Activated CD4-positive, alpha-beta T cell treated with anti-CD3 and anti-CD28 coated beads, Interleukin-2, amount 50 U/mL, for 16 hours (primary cell): ENCODE data around the gene SLC5A2.
A peak's percentile ranks its signal among the peaks of the same experiment; 100 is the strongest.
"Not testable (repeated sequence)": the region's sequence is repeated elsewhere in the genome, so short reads cannot be mapped to it uniquely, and the experiment has no call there.

Source experiments
- DNase-seq: peaks from one replicate; pipeline ENCODE4 v3.0.0-alpha.2; 2020

Gene SLC5A2

DNA sequence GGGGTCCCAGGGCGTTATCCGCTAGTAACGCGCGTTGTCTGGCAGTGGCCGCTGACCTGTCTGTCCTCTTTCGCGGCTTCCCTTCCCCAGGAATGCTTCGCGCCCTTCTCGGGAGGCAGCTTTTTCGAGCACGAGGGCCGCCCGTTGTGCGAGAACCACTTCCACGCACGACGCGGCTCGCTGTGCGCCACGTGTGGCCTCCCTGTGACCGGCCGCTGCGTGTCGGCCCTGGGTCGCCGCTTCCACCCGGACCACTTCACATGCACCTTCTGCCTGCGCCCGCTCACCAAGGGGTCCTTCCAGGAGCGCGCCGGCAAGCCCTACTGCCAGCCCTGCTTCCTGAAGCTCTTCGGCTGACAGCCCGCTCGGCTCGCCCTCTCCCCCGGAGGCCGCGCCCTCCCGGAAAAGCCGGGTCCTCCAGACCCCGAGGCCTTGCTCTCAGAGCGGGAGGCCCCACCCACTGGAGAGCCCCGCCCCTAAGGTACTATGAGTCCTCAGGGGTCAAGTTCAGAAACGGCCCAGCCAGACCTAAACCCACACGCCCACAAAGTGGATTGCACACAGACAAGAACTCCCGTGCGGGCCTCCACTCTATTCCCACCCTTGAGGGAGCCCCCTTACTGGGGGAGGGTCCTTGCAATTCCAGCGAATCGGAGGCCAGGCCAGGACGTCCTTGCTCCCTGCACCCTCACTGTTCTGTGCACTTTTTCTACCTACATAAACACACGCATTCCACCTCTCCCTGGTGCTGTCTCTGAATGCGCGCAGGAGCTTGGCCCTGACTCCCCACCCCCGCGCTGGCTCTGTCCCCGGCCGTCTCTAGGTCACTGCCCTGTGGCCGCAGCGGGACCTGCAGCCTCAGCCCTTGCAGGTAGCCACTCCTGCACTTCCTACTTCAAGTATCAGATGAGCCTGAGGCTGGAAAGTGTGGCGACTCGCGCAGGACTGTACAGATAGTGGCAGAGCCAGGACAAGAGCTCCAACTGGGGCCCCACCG is 5.4 kb upstream of the SLC5A2 start:
- DNase-seq = peak; percentile 25

DNA sequence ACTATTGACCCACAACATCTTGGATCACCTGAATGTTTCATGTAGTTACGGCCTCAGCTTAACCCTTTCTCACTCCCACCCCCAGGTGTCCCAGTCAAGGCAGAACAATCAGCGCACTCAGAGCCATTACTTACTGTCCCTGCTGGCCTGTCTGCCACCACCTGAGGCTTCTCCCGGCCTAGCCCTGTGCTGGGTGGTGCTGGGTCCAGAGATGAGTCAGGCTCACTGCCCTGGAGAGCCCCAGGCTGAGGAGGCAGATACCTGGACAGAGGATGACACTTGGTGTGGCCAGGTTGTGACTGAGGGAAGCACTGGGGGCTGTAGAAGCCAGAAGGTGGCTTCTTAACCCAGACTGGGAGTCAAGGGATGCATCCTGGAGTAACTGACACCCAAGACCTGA is 4.0 kb upstream of the SLC5A2 start:
- no peak for DNase-seq

DNA sequence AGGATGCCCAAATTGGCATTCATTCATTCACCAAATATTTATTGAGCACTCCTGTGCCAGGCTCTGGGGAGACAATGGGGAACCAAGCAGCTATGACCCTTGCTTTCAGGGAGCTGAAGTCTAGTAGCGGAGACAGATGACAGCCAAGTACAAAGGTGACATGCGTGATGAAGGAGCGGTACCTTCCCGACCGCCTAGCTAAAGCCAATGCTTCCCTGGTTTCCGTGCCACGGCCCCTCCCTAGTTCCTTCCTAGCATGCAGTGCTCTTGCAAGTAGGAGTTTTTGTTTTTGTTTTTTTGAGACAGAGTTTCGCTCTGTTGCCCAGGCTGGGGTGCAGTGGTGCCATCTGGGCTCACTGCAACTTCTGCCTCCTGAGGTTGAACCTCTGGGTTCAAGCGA is 3.2 kb upstream of the SLC5A2 start:
- no peak for DNase-seq

DNA sequence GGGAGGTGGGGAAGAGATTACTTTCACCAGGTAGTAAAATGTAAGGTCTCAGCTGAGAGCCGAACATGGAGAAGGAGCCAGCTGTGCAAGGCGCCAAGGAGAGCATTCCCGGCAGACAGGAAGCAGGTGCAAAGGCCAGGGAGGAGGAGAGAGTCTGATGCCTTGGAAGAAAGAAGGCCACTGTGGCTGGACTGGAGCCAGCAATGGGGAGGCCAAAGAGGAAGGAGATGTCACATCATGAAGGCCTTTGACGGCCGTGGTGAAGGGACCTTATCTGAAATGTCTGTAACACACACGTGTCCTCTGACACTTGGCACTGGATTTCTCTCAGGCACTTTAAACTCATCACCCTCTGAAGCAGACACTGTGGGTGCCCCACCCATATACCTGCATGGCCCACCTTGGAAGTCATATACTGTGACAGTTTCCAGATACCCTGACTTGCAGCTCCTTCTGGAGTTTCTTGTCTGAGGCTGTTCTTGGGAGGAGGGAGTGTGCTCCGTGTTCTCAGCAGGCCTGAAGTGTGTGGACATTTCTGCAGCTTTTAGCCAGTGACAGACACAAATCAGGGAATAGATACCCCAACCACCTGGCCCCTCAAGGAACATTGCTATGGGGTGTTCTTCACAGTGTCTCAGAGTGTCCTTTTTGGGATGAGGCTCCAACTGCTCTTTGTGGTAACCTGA is 1.9 kb upstream of the SLC5A2 start:
- no peak for DNase-seq

DNA sequence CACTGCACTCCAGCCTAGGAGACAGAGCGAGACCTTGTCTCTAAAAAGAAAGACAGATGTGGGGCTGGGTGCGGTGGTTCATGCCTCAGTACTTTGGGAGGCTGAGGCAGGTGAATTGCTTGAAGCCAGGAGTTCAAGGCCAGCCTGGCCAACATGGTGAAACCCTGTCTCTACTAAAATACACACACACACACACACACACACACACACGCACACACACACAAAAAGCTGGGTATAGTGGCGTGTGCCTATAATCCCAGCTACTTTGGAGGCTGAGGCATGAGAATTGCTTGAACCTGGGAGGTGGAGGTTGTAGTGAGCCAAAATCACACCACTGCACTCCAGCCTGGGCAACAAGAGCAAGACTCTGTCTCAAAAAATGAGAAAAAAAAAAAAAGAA is 1.1 kb downstream of the SLC5A2 start:
- not testable (repeated sequence) for DNase-seq

DNA sequence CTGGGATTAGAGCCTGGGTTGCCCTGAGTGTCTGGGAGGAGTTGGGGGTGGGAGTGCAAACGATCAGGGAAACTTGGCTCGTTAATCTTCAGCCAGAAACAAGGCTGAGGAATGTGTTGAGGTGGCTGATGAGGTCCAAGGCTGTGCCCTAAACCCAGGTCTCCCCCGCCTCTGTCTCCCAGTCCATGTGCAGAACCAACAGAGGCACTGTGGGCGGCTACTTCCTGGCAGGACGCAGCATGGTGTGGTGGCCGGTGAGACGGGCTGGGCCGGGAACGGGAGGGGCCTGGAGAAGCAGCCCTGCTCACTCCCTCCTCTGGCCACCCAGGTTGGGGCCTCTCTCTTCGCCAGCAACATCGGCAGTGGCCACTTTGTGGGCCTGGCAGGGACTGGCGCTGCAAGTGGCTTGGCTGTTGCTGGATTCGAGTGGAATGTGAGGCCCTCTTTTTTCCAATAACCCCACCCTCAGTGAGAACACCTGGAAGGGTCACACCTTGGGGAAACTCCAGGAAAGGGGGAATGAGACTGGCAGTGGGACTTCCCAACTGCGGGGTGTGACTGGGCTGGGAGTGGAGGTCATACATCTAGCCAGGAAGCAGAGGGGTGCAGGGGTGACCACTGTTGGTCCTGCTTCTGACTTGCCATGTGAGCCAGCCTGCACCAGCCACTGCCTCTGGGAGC is 1.7 kb downstream of the SLC5A2 start:
- no peak for DNase-seq

DNA sequence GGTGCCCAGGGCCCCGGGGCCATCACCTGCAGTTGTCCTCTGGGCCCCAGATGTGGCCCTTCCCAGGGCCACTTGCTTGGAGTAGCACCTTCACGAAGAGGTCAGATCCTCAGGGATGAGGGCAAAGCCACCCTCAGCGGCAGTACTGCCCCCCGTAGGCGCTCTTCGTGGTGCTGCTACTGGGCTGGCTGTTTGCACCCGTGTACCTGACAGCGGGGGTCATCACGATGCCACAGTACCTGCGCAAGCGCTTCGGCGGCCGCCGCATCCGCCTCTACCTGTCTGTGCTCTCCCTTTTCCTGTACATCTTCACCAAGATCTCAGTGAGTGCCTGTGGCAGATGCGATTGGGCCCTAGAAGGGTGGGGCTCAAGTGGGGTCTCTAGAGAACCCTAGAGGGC is 2.6 kb downstream of the SLC5A2 start:
- DNase-seq = no peak

DNA sequence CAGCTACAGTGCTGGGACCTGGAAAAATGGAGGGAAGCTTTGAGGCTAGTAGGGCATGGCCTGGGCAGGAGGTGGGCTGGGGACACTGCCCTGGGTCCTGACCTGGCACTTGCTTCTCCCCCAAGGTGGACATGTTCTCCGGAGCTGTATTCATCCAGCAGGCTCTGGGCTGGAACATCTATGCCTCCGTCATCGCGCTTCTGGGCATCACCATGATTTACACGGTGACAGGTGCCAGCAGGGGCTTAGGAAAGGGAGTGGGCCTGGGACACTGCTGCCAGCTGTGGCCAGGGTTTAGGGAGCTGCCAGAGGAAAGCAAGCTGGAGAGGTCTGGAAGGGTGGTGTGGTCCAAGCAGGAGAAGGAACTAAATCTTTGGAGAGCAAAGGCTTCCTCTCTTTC is 3.1 kb downstream of the SLC5A2 start:
- DNase-seq = no peak

DNA sequence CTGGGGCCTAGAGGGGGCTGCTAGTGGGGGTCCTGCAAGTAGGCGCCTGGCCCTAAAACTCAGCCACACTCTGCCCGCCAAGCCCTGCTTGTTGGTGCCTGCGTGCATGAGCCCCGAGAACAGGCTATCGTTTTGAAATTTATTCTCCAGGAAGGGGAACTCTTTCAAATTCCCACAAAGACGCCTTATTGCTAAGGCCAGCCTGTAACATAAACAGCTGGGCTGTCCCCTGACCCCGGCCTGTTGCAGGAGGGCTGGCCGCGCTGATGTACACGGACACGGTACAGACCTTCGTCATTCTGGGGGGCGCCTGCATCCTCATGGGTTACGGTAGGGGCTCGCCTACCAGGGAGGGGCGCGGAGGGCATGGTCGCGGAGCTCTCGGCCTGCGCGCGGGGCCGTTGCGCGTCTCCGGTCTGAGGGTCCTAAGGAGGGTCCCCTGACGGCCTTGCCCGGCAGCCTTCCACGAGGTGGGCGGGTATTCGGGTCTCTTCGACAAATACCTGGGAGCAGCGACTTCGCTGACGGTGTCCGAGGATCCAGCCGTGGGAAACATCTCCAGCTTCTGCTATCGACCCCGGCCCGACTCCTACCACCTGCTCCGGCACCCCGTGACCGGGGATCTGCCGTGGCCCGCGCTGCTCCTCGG is 4.3 kb downstream of the SLC5A2 start:
- no peak for DNase-seq

DNA sequence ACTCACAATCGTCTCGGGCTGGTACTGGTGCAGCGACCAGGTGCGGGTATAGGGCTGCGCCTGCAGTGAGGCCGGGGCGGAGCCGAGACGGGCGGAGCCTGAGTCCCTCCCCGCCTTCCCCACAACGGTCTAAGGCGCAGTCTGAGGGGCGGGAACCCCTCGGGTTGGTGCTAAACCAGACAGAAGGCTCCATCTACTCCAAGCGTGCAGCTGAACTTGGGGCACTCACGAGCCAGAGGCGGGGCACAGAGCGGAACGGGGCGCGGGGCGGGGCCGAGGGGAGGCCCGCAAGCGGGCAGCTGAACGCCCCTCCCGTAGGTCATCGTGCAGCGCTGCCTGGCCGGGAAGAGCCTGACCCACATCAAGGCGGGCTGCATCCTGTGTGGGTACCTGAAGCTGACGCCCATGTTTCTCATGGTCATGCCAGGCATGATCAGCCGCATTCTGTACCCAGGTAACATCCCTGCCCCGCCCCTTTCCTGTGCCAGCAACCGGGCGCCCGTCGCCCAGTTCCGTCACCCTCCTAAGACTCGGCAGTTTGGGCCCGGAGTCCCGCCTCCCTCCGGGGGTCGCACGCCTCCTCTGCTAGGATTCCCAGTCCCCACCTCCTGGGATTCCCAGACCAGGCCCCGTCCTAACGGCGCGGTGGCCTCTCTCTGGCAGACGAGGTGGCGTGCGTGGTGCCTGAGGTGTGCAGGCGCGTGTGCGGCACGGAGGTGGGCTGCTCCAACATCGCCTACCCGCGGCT is 5.0 kb downstream of the SLC5A2 start:
- peak; percentile 53 for DNase-seq

DNA sequence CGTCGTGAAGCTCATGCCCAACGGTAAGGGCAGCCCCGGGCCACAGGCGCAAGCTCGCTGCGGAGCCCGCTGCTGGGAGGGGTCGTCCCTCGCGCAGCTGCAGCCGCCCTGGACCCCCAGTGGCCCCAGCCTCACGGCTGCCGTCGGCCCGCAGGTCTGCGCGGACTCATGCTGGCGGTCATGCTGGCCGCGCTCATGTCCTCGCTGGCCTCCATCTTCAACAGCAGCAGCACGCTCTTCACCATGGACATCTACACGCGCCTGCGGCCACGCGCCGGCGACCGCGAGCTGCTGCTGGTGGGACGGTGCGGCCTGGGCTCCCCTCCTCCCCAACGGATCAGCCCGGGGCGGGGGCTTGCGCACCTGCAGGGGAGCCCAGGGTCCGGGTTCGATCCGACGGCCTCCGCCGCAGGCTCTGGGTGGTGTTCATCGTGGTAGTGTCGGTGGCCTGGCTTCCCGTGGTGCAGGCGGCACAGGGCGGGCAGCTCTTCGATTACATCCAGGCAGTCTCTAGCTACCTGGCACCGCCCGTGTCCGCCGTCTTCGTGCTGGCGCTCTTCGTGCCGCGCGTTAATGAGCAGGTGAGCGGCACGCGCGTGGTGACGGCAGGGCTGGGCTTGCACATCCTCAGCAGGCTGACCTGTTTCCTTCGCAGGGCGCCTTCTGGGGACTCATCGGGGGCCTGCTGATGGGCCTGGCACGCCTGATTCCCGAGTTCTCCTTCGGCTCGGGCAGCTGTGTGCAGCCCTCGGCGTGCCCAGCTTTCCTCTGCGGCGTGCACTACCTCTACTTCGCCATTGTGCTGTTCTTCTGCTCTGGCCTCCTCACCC is 5.8 kb downstream of the SLC5A2 start:
- no peak for DNase-seq

DNA sequence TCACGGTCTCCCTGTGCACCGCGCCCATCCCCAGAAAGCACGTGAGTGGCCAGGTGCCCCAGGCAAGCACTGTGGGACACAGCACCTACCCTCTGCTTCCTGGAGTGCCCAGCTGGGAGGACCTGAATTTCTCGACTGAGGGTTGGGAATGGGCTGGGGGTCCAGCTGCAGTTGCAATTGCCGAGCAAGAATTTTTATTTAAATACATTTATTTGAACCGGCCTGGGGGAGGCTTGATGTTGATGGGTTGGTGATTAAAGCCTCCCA is 6.3 kb downstream of the SLC5A2 start:
- DNase-seq = no peak

DNA sequence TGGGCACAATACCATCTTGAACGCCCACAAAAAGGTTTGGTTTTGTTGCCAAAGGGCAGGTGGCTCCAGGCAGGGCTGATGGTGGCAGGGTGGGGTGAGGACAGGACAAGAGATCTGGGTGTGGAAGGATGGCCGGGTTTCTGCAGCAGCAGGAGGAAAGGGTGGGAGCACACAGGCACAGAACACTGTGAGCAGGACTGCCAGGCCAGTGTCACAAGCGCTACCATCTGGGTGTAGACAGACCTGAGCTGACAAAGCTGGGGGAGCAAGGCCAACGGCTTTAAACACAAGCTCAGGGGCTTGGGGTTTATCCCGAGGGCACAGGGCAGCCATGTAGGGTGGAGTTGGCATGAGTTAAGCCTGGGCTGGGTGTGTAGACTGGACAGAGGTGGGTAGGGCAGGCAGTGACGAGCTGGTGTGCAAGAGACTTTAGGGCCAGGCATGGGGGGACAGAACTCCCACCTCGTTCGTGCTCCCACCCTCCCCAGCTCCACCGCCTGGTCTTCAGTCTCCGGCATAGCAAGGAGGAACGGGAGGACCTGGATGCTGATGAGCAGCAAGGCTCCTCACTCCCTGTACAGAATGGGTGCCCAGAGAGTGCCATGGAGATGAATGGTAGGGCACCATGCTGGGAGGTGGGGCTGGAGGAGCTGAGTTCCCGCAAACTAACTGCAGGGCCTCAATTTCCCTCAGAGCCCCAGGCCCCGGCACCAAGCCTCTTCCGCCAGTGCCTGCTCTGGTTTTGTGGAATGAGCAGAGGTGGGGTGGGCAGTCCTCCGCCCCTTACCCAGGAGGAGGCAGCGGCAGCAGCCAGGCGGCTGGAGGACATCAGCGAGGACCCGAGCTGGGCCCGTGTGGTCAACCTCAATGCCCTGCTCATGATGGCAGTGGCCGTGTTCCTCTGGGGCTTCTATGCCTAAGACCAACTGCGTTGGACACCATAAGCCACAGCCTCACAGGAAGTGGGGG is 7.0 kb downstream of the SLC5A2 start:
- DNase-seq = no peak

DNA sequence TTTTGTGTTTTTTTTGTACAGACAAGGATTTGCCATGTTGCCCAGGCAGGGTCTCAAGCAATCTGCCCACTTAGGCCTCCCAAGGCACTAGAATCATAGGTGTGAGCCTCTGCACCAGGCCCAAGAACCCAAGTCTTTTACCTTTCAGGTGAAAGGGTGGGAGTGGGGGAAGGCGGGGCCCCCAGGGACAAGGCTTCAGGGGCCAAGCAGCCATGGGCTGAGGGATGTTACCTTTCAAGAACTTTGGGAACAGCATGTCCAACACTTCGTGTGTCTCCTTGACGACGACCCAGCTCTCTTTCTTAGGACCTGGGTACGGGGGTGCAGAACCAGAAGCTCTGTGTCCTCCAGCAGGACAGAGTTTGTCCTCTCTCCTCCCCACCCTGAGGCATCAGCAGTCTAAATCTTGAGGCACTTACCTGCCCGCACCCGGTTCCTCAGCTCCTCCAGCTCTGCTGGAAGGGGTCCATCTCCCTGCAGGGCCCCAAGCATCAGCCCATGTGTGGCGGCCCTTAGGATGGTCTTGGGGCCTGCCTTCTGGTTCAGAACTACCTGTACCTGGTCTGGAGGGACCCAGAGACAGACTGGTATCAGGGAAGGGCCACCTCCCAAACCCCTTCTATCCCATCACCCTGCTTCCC is 9.0 kb downstream of the SLC5A2 start:
- no peak for DNase-seq

DNA sequence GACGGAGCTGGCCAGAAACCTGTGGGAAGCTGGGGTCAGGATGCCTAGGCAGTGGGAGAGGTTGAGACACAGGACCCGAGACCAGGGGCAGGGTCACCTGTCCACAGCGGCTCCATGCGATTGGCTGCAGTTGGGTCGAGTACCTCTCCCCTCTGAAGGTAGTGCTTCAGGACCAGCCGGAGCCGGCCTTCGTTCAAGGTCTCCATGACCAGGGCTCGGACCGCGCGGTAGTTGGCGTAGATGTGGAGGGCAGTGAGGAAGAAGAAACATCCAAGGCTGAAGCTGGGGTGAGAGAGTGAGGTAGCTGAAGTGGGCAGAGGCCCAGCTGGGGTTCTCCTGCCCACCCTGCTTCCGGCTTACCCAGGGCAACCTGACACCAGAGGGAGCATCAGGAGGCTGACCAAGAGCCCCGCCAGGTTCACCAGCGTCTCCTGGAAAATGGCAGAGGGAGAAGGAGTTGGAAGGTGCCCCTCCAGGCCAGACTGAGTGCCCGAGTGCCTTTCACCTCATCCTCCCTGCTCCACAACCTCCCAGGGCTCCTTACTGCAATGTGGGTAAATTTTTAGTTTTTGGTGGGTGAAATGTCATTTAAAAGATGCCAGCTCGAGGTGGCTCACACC is 10.7 kb downstream of the SLC5A2 start:
- no peak for DNase-seq

DNA sequence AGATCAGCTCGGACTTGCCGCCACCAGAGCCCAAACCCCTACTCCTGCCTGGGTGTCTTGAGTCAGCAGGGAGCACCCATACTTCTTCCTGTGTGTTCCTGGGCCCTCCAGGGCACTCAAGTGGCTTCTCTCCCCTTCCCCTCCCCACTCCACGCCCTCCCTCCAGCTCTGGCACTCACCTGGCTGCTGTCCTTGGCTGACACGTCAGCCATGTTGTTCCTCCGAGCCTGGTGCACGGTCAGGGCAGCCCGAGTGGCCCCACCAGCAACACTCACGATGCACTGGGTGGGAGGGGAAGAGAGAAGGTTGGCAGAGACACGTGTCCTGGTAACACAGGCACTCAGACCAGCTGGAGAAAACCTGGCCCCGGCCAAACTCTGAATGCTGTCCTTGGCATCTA is 13.7 kb downstream of the SLC5A2 start:
- DNase-seq = no peak

DNA sequence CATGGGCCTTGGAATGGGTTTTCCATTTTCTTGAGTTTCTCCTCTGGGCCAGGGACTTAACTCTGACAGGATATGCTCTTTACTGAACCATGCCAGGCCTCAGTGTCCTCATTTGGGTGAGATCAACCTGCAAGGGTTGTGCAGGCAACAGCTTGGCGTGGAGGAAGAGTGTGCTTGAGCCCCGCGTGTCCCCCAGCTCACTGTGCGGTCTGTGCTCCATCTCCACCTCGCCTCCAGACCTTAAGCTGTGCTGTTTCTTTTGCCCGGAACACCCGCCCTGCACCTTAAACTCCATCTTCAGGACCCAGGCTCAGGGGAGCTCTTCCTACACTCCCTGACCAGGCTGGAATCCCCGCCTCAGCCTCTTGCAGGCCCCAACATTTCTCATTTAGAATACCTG is 15.6 kb downstream of the SLC5A2 start:
- DNase-seq = no peak

DNA sequence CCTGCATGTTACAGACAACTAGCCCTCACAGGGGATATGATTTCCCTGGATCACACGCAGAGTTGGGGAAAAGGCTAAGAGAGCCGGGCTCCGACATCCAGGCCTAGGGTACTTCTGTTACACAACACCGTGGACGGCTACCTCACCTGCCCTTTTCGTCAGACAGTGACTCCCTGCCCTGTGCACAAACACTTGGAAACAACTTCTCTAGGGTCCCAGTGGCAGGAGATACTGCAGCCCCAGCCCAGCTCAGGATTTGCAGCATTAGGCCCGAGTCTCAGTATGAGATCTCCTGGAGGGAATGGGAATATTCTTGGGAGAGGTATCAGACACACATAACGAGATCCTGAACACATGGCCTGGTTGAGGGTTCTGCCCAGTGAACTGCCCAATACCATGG is 17.0 kb downstream of the SLC5A2 start:
- no peak for DNase-seq

DNA sequence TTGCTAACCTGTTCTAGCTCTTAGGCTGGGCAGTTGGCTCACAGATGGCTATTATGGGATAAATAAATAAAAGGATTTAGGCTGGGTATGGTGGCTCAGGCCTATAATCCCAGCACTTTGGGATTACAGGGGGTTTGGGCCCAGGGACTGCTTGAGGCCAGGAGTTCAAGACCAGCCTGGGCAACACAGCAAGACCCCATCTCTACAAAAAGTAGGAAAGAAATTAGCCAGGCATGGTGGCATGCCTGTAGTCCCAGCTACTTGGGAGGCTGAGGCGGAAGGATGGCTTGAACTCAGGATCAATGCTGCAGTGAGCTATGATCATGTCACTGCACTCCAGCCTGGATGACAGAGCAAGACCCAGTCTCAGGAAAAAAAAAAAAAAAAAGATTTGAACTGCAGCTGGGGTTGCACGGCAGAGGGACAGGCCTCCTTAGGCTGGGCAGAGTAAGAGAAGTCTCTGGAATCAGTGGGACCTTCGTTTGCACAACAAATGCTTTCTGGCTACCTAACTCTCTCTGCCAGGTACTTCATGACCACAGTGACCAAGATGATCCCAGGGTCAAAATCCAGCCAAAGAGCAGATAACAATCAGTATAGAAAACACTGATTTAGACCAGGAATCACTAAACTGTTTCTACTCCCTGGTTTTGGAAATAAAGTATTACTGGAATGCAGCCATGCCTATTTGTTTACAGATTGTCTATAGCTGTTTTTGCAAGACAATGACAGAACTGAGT is 18.5 kb downstream of the SLC5A2 start:
- DNase-seq = no peak
